ENCODE measurements around the gene SPATA9. TPM values are rescaled to one million over a fixed set of nuclear protein-coding genes. Genes with fewer than 3 reads are reported as not detected.

SPATA9 gene
- 0.36 TPM in 1 of 2 replicates, not detected in the other for total RNA-seq

DNA sequence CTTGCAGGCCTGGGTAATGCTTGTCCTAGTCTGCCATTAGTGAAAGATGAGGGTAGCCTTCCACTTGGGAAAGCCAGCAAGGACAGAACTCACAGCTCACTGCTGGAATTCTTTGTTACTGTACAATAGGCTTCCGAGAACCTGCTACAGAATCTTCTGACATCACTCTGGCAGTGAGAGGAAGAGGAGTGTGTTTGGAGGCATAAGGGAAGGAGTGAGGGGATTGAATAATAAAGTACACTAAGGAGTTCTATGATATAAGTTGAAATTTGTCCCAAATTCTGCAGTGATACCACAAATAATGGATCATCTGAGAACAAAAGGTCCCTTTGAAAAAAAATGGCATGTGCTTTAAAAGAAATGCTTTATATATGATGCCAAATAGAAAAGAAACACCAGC, at the start of gene SPATA9:
SPATA9 (minus strand) TSS at position 101 of the 400 bp plus-strand sequence. CDS start 137 bp downstream, outside the sequence.
- TF ChIP-seq, protein P1, sequence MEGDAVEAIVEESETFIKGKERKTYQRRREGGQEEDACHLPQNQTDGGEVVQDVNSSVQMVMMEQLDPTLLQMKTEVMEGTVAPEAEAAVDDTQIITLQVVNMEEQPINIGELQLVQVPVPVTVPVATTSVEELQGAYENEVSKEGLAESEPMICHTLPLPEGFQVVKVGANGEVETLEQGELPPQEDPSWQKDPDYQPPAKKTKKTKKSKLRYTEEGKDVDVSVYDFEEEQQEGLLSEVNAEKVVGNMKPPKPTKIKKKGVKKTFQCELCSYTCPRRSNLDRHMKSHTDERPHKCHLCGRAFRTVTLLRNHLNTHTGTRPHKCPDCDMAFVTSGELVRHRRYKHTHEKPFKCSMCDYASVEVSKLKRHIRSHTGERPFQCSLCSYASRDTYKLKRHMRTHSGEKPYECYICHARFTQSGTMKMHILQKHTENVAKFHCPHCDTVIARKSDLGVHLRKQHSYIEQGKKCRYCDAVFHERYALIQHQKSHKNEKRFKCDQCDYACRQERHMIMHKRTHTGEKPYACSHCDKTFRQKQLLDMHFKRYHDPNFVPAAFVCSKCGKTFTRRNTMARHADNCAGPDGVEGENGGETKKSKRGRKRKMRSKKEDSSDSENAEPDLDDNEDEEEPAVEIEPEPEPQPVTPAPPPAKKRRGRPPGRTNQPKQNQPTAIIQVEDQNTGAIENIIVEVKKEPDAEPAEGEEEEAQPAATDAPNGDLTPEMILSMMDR (conservative IDR thresholded peaks at IDR 0.05; ENCODE audit: low read depth, low read length) = no peak
- no peak for DNase-seq (ENCODE audit: low read depth)
- no peak within 1 kb of the TSS for H3K4me3 ChIP-seq (ENCODE audit: low read depth, low read length)

- TF ChIP-seq, protein P1 (conservative IDR thresholded peaks at IDR 0.05; ENCODE audit: low read depth, low read length) = no peak
- DNase-seq (ENCODE audit: low read depth) = no peak
- H3K4me3 ChIP-seq (ENCODE audit: low read depth, low read length) = peak overlapping the region; percentile 81
Measured at GRCh38 chr5:95731571-95732554, 49.1 kb upstream of the SPATA9 start.

DNA sequence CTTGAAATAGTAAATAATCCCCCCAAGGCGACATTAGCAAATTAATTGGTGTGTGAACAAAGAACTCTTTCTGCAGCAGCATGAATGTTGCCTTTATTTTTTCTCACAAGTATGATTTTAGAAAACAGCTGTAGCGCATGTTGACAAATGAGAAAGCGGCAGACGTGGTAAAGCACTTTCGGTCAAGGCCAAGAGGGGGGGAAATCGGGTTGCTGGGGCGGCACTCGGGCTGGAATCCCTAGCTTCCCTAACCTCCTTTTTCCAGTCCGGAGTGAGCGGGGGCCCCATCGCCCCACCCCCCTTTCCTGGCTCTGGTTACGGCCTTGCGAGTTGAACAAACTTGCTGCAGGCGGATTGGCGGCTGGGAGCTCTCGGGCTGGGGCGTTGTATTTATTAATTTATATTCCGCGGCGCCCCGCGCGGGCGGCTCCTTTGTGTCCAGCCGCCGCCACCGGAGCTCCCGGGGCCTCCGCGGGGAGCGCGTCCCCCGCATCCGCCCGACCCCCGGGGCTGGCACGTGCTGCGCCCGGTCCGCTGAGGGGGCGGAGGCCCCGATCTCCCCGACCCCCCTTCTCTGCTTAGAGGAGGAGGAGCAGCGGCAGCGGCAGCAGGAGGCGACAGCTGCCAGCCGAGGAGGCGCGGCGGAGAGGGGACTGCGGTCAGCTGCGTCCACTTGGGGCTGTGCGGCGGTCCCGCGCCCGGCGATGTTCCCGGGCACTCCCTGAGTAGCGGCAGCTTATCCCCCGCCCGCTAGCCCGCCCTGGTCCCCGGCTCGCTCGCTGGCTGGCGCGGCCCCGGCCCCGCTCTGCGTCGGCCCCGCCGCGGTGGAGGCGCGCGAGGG, 48.2 kb upstream of the SPATA9 start, which contains the start of gene RHOBTB3:
RHOBTB3 (plus strand) TSS at position 607 of the 841 bp plus-strand sequence. CDS start 347 bp downstream, outside the sequence.
- TF ChIP-seq, protein P1 (conservative IDR thresholded peaks at IDR 0.05; ENCODE audit: low read depth, low read length) = no peak
- peak within 1 kb of the TSS; percentile 81 for H3K4me3 ChIP-seq (ENCODE audit: low read depth, low read length)
- DNase-seq (ENCODE audit: low read depth) = no peak

- peak overlapping the region; percentile 81 for H3K4me3 ChIP-seq (ENCODE audit: low read depth, low read length)
- no peak for DNase-seq (ENCODE audit: low read depth)
- TF ChIP-seq, protein P1 (conservative IDR thresholded peaks at IDR 0.05; ENCODE audit: low read depth, low read length) = no peak
Measured at GRCh38 chr5:95730011-95730700, 47.4 kb upstream of the SPATA9 start.

DNA sequence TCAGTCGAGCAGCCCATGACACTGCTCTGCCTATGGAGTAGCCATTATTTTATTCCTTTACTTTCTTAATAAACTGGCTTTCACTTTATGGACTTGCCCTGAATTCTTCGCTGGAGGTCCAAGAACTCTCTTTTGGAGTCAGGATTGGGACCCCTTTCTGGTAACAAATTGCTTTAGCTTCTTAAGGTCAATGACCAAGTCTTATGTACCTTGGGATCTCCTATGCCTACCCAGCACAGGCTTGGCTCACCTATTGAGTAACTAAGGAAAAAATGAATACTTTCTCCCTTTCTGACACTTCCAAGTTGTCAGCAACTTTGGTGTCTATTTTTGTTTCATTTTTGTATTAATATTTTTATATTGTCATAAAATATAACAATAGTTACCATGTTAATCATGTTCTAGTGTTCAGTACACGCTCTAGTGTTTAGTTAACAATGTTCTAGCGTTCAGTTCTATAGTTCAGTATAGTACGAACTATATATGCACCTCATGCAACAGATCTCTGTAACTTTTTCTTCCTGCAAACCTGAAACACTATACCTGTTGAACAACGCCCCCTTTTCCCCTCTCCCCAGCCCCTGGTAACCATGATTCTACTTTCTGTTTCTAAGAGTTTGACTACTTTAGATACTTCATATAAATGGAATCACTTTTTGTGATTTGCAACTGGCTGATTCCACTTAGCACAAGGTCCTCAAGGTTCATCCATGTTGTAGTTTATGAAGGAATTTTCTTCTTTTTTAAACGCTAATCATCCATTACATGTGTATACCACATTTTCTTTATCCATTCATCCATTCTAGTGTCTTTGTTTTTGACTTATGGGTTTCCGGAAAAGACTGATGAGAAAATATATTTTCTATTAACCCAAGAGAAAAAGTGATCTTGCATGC, 46.6 kb upstream of the SPATA9 start:
- H3K4me3 ChIP-seq (ENCODE audit: low read depth, low read length) = no peak overlapping the region
- no peak for DNase-seq (ENCODE audit: low read depth)
- TF ChIP-seq, protein P1 (conservative IDR thresholded peaks at IDR 0.05; ENCODE audit: low read depth, low read length) = no peak
